SK-N-SH (cell line): ENCODE measurements around the gene PDE11A. TPM values are rescaled to one million over a fixed set of nuclear protein-coding genes. Genes with fewer than 3 reads are reported as not detected.

Source experiments
- CTCF ChIA-PET: fragments of 300-600, 350-600 bp; formaldehyde crosslinking; extraction: SDS; loops from one replicate; lab custom pipeline; 2021; lab: Yijun Ruan, JAX
- POLR2A ChIA-PET: fragments of 350-600 bp; sonication (Branson Sonifier 250); formaldehyde crosslinking; extraction: SDS; loops from one replicate; lab custom pipeline; 2020; ENCODE audit warnings: antibody characterized with exemption, inconsistent platforms; lab: Yijun Ruan, JAX
- DNase-seq: peaks from one replicate; pipeline ENCODE4 v3.0.0; 2012
- H2AFZ ChIP-seq: fragments of 200-600 bp; sonication (generic); 2 replicates; pipeline ENCODE4 v1.8.1; 2016; ENCODE audit warnings: antibody characterized with exemption, mild to moderate bottlenecking, low read depth
- H3F3A ChIP-seq: fragments of 200-600 bp; sonication (generic); replicated peaks from 2 replicates; pipeline ENCODE3; 2016; ENCODE audit warnings: antibody characterized with exemption, mild to moderate bottlenecking; ENCODE audit not compliant: insufficient read depth
- H3K27ac ChIP-seq, 2 experiments: fragments of 200-500 bp in 1 of 2; fragments of 200-600 bp in 1 of 2; sonication (Bioruptor generic) in 1 of 2; sonication (generic), shearing (Covaris generic) in 1 of 2; 2 replicates each; pipeline versions ENCODE4 v1.5.1 to v1.6.1; 2014 to 2016; ENCODE audit warnings: low read depth in 2 of 2, inconsistent platforms in 1 of 2, low read length in 1 of 2, mild to moderate bottlenecking in 1 of 2, mixed read lengths in 1 of 2
- H3K27me3 ChIP-seq: fragments of 200-600 bp; sonication (generic), shearing (Covaris generic); 2 replicates; pipeline ENCODE4 v1.6.1; 2016; ENCODE audit warnings: mixed run types; ENCODE audit not compliant: insufficient read depth
- H3K36me3 ChIP-seq, 2 experiments: fragments of 200-500 bp in 1 of 2; fragments of 200-600 bp in 1 of 2; sonication (Bioruptor generic) in 1 of 2; sonication (generic) in 1 of 2; replicated peaks in 1 of 2; 2 replicates each; pipeline versions ENCODE3 to v1.5.1; 2014 to 2016; ENCODE audit warnings: low read length in 1 of 2, mild to moderate bottlenecking in 1 of 2; ENCODE audit not compliant: insufficient read depth in 2 of 2, control insufficient read depth in 1 of 2
- H3K4me1 ChIP-seq, 2 experiments: fragments of 200-500 bp in 1 of 2; fragments of 200-600 bp in 1 of 2; sonication (Bioruptor generic) in 1 of 2; sonication (generic), shearing (Covaris generic) in 1 of 2; 2 replicates each; pipeline versions ENCODE4 v1.5.1 to v1.6.1; 2014 to 2016; ENCODE audit warnings: low read depth in 1 of 2, low read length in 1 of 2, mixed run types in 1 of 2; ENCODE audit not compliant: insufficient read depth in 2 of 2, control insufficient read depth in 1 of 2
- H3K4me2 ChIP-seq: fragments of 200-600 bp; sonication (generic), shearing (Covaris generic); 2 replicates; pipeline ENCODE4 v1.6.1; 2017; ENCODE audit warnings: mixed run types
- H3K4me3 ChIP-seq, 2 experiments: fragments of 200-500 bp in 1 of 2; fragments of 200-600 bp in 1 of 2; sonication (Bioruptor generic) in 1 of 2; sonication (generic), shearing (Covaris generic) in 1 of 2; 2 replicates each; pipeline versions ENCODE4 v1.5.1 to v1.8.1; 2014 to 2016; ENCODE audit warnings: low read depth in 2 of 2, inconsistent platforms in 1 of 2, low read length in 1 of 2, mild to moderate bottlenecking in 1 of 2, mixed read lengths in 1 of 2, moderate library complexity in 1 of 2
- H3K79me2 ChIP-seq: fragments of 200-600 bp; sonication (generic); 2 replicates; pipeline ENCODE4 v1.8.1; 2017; ENCODE audit warnings: mild to moderate bottlenecking; ENCODE audit not compliant: insufficient read depth
- H3K9ac ChIP-seq: fragments of 200-600 bp; sonication (generic); 2 replicates; pipeline ENCODE4 v1.6.1; 2017; ENCODE audit warnings: mixed run types
- H3K9me2 ChIP-seq: fragments of 200-600 bp; sonication (generic); 2 replicates; pipeline ENCODE4 v1.6.1; 2017; ENCODE audit warnings: mixed run types
- H3K9me3 ChIP-seq: fragments of 200-600 bp; sonication (generic); 2 replicates; pipeline ENCODE4 v1.6.1; 2017; ENCODE audit warnings: mixed run types, mild to moderate bottlenecking, moderate library complexity
- H4K20me1 ChIP-seq: fragments of 200-600 bp; sonication (generic); 2 replicates; pipeline ENCODE4 v1.6.1; 2017; ENCODE audit warnings: mild to moderate bottlenecking, mixed run types; ENCODE audit not compliant: insufficient read depth
- FOSL2 ChIP-seq: IDR thresholded peaks from 2 replicates; pipeline ENCODE4 v1.4.0; 2012; ENCODE audit warnings: low read depth, mild to moderate bottlenecking, moderate library complexity, borderline replicate concordance
- FOXJ3 ChIP-seq: sonication (generic); formaldehyde crosslinking; IDR thresholded peaks from 2 replicates; pipeline ENCODE4 v1.5.1; 2020; ENCODE audit warnings: mild to moderate bottlenecking, missing genetic modification reagents
- FOXM1 ChIP-seq: IDR thresholded peaks from 2 replicates; pipeline ENCODE4 v1.4.0; 2012; ENCODE audit warnings: low read depth, mild to moderate bottlenecking
- GATA2 ChIP-seq: sonication (generic); formaldehyde crosslinking; IDR thresholded peaks from 2 replicates; pipeline ENCODE4 v1.5.0; 2020; ENCODE audit warnings: mild to moderate bottlenecking, missing genetic modification reagents
- MAX ChIP-seq: IDR thresholded peaks from 2 replicates; pipeline ENCODE4 v1.4.0; 2012; ENCODE audit warnings: low read depth
- NFIC ChIP-seq: IDR thresholded peaks from 2 replicates; pipeline ENCODE4 v1.4.0; 2012; ENCODE audit warnings: borderline replicate concordance
- REST ChIP-seq: IDR thresholded peaks from 2 replicates; pipeline ENCODE4 v1.6.1; 2012; ENCODE audit warnings: mild to moderate bottlenecking, low read depth, low read length, moderate library complexity
- RXRA ChIP-seq: IDR thresholded peaks from 2 replicates; pipeline ENCODE4 v1.4.0; 2012; ENCODE audit warnings: low read depth, mild to moderate bottlenecking, borderline replicate concordance
- SIN3A ChIP-seq: IDR thresholded peaks from 2 replicates; pipeline ENCODE4 v1.6.1; 2012; ENCODE audit warnings: low read depth, mild to moderate bottlenecking, low read length, moderate library complexity, borderline replicate concordance
- TEAD4 ChIP-seq: IDR thresholded peaks from 2 replicates; pipeline ENCODE4 v1.4.0; 2012; ENCODE audit warnings: mild to moderate bottlenecking, borderline replicate concordance; ENCODE audit not compliant: insufficient read depth
- YY1 ChIP-seq: IDR thresholded peaks from 2 replicates; pipeline ENCODE4 v1.4.0; 2012; ENCODE audit warnings: low read depth, mild to moderate bottlenecking
- WGBS: methylation state at CpG from one replicate; pipeline ENCODE4 v1.1.6; 2017; ENCODE audit warnings: low lambda C conversion rate; 5-methylcytosine and 5-hydroxymethylcytosine counted together
- polyA plus RNA-seq, 3 experiments: library from polyadenylated mRNA; depleted of rRNA; stranded (reverse); fragments of >200 nt; gene quantifications; 2 replicates each; pipeline ENCODE4 v1.2.3, GENCODE V29; 2012
- TF ChIP-seq, protein P1 (sequence below): fragments of 200-600 bp; sonication (generic); IDR thresholded peaks from 2 replicates; pipeline ENCODE4 v1.6.1; 2017; ENCODE audit warnings: antibody characterized with exemption, mild to moderate bottlenecking, moderate library complexity

PDE11A gene
- polyA plus RNA-seq, 1 of the 3 experiments (the other 2 are of a cell fraction): 0.10 TPM

GRCh38 chr2:177683661-177684069 is 388.9 kb downstream of the PDE11A start:
- Histone ChIP-seq H3K4me3 (no peak overlapping the region), H3F3A (no peaks in the 10 kb centered on the region), H3K36me3 (no peaks in the 10 kb centered on the region), H3K9ac (no peak overlapping the region), H3K4me2 (no peak overlapping the region), H2AFZ (no peak overlapping the region), H3K9me3 (no peaks in the 10 kb centered on the region), H3K27me3 (no peaks in the 10 kb centered on the region), H3K27ac (no peak overlapping the region), H3K9me2 (no peaks in the 10 kb centered on the region), H3K79me2 (no peaks in the 10 kb centered on the region), H3K4me1 (peaks cover 0 to 4% of the 10 kb centered on the region in 2 experiments; a peak in 1 of 4 replicates), H4K20me1 (no peaks in the 10 kb centered on the region)
- ChIA-PET CTCF (no interaction called here), POLR2A (no interaction called here)
- WGBS: 28% methylated on average over 2 of the region's 2 CpGs
- DNase-seq: no peak
- TF ChIP-seq, protein P1, sequence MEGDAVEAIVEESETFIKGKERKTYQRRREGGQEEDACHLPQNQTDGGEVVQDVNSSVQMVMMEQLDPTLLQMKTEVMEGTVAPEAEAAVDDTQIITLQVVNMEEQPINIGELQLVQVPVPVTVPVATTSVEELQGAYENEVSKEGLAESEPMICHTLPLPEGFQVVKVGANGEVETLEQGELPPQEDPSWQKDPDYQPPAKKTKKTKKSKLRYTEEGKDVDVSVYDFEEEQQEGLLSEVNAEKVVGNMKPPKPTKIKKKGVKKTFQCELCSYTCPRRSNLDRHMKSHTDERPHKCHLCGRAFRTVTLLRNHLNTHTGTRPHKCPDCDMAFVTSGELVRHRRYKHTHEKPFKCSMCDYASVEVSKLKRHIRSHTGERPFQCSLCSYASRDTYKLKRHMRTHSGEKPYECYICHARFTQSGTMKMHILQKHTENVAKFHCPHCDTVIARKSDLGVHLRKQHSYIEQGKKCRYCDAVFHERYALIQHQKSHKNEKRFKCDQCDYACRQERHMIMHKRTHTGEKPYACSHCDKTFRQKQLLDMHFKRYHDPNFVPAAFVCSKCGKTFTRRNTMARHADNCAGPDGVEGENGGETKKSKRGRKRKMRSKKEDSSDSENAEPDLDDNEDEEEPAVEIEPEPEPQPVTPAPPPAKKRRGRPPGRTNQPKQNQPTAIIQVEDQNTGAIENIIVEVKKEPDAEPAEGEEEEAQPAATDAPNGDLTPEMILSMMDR: no peak
- TF ChIP-seq FOSL2: no peak
- TF ChIP-seq MAX: no peak

GRCh38 chr2:177682836-177683660 is 389.5 kb downstream of the PDE11A start:
- WGBS: 64% methylated on average over 9 of the region's 9 CpGs
- POLR2A ChIA-PET: no interaction called here
- no peak for DNase-seq
- Histone ChIP-seq H3K4me3 (no peak overlapping the region), H3K9me3 (no peaks in the 10 kb centered on the region), H3K27ac (no peak overlapping the region), H4K20me1 (no peaks in the 10 kb centered on the region), H3K9ac (no peak overlapping the region), H2AFZ (no peak overlapping the region), H3K79me2 (no peaks in the 10 kb centered on the region), H3F3A (no peaks in the 10 kb centered on the region), H3K36me3 (no peaks in the 10 kb centered on the region), H3K4me1 (peaks cover 0 to 4% of the 10 kb centered on the region in 2 experiments; a peak in 1 of 4 replicates), H3K27me3 (no peaks in the 10 kb centered on the region), H3K9me2 (no peaks in the 10 kb centered on the region), H3K4me2 (no peak overlapping the region)
- TF ChIP-seq FOXJ3 (no peak), SIN3A (no peak), NFIC (no peak), TEAD4 (no peak), GATA2 (CRISPR knock-in tag) (no peak), RXRA (no peak)
- CTCF ChIA-PET: no interaction called here

GRCh38 chr2:177682006-177682405 is 390.6 kb downstream of the PDE11A start:
- CTCF ChIA-PET: no interaction called here
- H3K9ac ChIP-seq: no peak overlapping the region
- no peaks in the 10 kb centered on the region for H4K20me1 ChIP-seq
- no peaks in the 10 kb centered on the region for H3K9me3 ChIP-seq
- H3K4me3 ChIP-seq: no peak overlapping the region
- TF ChIP-seq REST (no peak), MAX (no peak), YY1 (no peak), FOXM1 (no peak)
- no peaks in the 10 kb centered on the region for H3K36me3 ChIP-seq
- no peak for DNase-seq
- H3K9me2 ChIP-seq: no peaks in the 10 kb centered on the region
- POLR2A ChIA-PET: no interaction called here
- no peaks in the 10 kb centered on the region for H3K79me2 ChIP-seq
- H3K4me1 ChIP-seq: peaks cover 0 to 4% of the 10 kb centered on the region in 2 experiments; a peak in 1 of 4 replicates
- H3F3A ChIP-seq: no peaks in the 10 kb centered on the region
- H3K27ac ChIP-seq: no peak overlapping the region
- 76% methylated on average over 2 of the region's 2 CpGs for WGBS
- H3K4me2 ChIP-seq: no peak overlapping the region
- no peaks in the 10 kb centered on the region for H3K27me3 ChIP-seq
- no peak overlapping the region for H2AFZ ChIP-seq
